ENCODE results near the gene ESR2.
"Not testable (repeated sequence)": the region's sequence is repeated elsewhere in the genome, so short reads cannot be mapped to it uniquely, and the experiment has no call there.

Gene ESR2

GRCh38 chr14:64126548-64126947 is 167.6 kb downstream of the ESR2 start:
- no peak for DNase-seq (ENCODE audit: low read depth)

- DNase-seq (ENCODE audit: low read depth), result no peak
These were observed 168.9 kb downstream of the ESR2 start for GRCh38 chr14:64125270-64125669.

- DNase-seq (ENCODE audit: low read depth), result no peak
These were observed 170.8 kb downstream of the ESR2 start for GRCh38 chr14:64123241-64123822.

GRCh38 chr14:64119980-64120379 is 174.2 kb downstream of the ESR2 start:
- DNase-seq (ENCODE audit: low read depth), result no peak

- no peak for DNase-seq (ENCODE audit: low read depth)
These were observed 174.7 kb downstream of the ESR2 start for GRCh38 chr14:64119500-64119899.

GRCh38 chr14:64118892-64119291 is 175.3 kb downstream of the ESR2 start:
- DNase-seq (ENCODE audit: low read depth), result no peak

- not testable (repeated sequence) for DNase-seq (ENCODE audit: low read depth)
These were observed 175.8 kb downstream of the ESR2 start for GRCh38 chr14:64118403-64118742.

- DNase-seq (ENCODE audit: low read depth), result no peak
These were observed 176.3 kb downstream of the ESR2 start for GRCh38 chr14:64117671-64118402.

- DNase-seq (ENCODE audit: low read depth), result no peak
These were observed 178.8 kb downstream of the ESR2 start for GRCh38 chr14:64115401-64115800.

GRCh38 chr14:64114796-64115195 is 179.4 kb downstream of the ESR2 start:
- no peak for DNase-seq (ENCODE audit: low read depth)

GRCh38 chr14:64114166-64114565 is 180.0 kb downstream of the ESR2 start:
- no peak for DNase-seq (ENCODE audit: low read depth)

GRCh38 chr14:64112867-64113678 is 181.1 kb downstream of the ESR2 start:
- no peak for DNase-seq (ENCODE audit: low read depth)

- no peak for DNase-seq (ENCODE audit: low read depth)
These were observed 183.4 kb downstream of the ESR2 start for GRCh38 chr14:64110802-64111201.

- DNase-seq (ENCODE audit: low read depth), result no peak
These were observed 184.2 kb downstream of the ESR2 start for GRCh38 chr14:64109819-64110554.

GRCh38 chr14:64107438-64107837 is 186.7 kb downstream of the ESR2 start:
- DNase-seq (ENCODE audit: low read depth), result no peak

- DNase-seq (ENCODE audit: low read depth), result no peak
These were observed 196.1 kb downstream of the ESR2 start for GRCh38 chr14:64098120-64098519.

GRCh38 chr14:64095620-64096019 is 198.6 kb downstream of the ESR2 start:
- no peak for DNase-seq (ENCODE audit: low read depth)

GRCh38 chr14:64092940-64093339 is 201.2 kb downstream of the ESR2 start:
- no peak for DNase-seq (ENCODE audit: low read depth)

- no peak for DNase-seq (ENCODE audit: low read depth)
These were observed 201.8 kb downstream of the ESR2 start for GRCh38 chr14:64092338-64092737.

GRCh38 chr14:64091217-64091616 is 203.0 kb downstream of the ESR2 start:
- DNase-seq (ENCODE audit: low read depth), result no peak

GRCh38 chr14:64089920-64090319 is 204.3 kb downstream of the ESR2 start:
- DNase-seq (ENCODE audit: low read depth), result no peak

GRCh38 chr14:64088647-64088964 is 205.6 kb downstream of the ESR2 start:
- no peak for DNase-seq (ENCODE audit: low read depth)

GRCh38 chr14:64082837-64083236 is 211.3 kb downstream of the ESR2 start:
- DNase-seq (ENCODE audit: low read depth), result no peak
